Stimulated activated CD4-positive, alpha-beta T cell treated with anti-CD3 and anti-CD28 coated beads, Interleukin-15, amount 100 ng/mL, for 48 hours (primary cell): ENCODE data around the gene AGBL1.
"Not testable (repeated sequence)": the region's sequence is repeated elsewhere in the genome, so short reads cannot be mapped to it uniquely, and the experiment has no call there.

ENCODE experiments used
- DNase-seq, 2 donors: peaks; one replicate each; pipeline ENCODE4 v3.0.0-alpha.2; 2020; ENCODE audit warnings: low read depth in 2 of 2

AGBL1 gene

GRCh38 chr15:86399041-86399954 lies 319.6 kb downstream of the AGBL1 start:
- no peak for DNase-seq

DNA sequence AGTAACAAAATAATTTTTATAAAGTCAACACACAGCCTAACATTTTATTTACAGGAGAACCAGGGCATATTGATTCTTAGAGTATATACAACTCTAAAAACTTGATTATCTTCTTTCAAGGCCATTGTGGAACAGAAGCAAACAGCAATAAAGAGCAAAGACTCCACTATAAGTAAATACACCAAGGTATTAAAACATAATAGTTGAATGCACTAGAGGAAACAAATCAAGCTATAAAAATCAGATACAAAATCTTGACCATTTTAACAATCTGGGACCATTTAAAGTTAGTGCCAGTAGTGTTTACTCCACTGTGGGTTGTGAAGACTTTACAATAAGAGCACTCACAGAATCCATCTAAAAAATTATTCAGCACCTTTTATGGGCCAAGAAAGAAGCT lies 323.6 kb downstream of the AGBL1 start:
- no peak for DNase-seq

DNA sequence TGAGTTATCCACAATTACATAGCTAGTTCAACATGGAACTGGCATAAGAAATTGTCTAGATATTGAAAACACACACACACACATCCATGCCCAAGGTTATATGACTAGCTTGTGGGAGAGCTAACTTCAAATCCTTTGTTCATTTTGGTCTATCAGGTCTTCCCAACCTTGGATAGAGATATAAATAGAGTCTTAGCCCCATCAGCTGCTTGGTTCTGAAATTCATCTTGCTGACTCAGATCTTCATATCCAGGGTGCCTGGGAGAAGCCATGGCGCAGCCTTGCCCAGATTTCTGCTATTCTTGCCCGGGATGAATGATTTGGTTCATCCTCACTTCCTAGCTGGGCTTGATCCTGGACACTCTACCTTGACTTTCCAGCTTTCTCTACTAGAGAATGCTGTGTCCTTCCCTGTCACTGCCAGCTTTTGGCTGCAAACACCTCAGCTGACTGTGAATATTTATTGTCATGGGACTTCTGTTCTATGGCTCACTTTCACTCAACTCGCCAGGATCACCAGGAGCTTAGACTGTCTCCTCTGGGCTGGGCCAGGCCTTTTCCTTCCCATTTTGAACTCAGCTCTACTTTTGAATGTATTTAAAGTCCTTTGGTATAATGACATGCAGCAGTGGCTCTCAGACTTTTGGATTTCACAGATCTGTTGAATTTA lies 324.4 kb downstream of the AGBL1 start:
- DNase-seq: no peak

DNA sequence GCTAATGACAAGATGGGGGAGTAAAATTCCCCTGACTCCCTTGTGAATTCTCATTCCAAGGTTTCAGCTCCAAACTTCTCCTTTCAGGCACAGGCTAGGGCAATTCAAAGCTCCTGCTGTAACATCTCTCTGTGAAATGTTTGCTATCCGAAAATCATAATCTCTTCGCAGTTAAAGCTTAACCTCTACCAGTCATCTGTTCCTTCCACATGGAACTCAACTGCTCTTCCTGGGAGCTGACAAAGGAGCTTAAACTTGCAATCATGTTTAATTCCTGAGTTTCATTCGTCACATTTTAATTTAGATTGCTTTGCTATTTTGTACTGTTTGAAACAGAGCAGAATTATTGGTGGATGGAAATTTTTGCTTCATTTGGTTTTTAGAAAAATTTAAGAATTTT lies 328.6 kb downstream of the AGBL1 start:
- no peak for DNase-seq

GRCh38 chr15:86411916-86412315 lies 332.2 kb downstream of the AGBL1 start:
- DNase-seq: no peak

- no peak for DNase-seq
These were observed 333.5 kb downstream of the AGBL1 start for GRCh38 chr15:86413191-86413590.

- no peak for DNase-seq
These were observed 346.1 kb downstream of the AGBL1 start for GRCh38 chr15:86425746-86426145.

GRCh38 chr15:86432861-86433260 lies 353.2 kb downstream of the AGBL1 start:
- DNase-seq: no peak

GRCh38 chr15:86433983-86434382 lies 354.3 kb downstream of the AGBL1 start:
- DNase-seq: no peak

- no peak for DNase-seq
These were observed 359.9 kb downstream of the AGBL1 start for GRCh38 chr15:86439614-86440013.

DNA sequence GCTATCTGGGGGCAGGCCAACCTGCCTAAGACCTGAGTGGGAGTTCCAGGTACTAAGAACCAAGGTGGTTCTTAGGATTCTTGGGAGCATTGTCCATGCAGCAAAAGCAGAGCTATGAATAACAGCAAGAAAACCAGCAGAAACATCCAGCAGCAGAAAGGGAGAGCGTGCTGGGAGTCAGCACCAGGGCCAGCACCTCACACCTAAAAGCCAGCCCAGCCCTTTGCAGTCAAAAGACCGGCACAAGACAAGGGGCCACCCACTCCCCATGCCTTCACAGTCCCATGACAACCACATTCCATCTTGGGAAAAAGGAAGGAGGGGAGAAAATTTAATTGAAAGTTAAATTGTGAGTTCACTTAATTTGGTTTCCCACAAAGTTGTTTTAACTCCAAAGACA lies 364.9 kb downstream of the AGBL1 start:
- DNase-seq: no peak

DNA sequence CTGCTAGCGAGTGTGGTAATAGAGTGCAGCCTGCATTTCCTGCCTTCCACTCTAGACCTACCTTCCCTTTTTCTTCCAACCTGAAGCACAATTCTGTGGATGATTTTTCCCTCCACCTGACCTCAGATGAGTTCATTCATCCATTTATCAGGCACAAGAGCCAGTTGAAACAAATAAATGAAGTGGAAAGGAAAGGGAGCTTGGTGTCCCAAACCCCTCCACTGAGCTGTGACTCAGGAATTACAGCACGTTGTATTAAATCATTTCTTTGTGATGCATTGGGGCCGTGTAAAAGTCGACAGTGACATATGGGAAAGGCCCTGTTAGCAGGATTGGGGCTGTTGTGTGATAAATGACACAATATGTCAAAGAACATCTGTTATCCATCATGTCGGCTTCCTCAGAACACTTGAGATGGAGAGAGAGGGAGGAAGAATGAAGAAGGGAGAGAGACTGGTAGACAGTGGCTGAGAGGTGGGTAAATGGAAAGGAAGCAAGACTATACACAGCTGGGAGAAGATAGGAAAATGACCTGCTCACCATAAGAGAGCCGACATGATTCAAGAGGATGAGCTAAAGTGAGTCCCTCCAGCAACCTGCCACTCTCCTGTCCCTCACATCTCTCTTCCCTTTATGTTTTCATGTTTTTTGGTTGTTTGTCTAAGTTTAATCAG lies 366.0 kb downstream of the AGBL1 start:
- DNase-seq: no peak

- DNase-seq: no peak
These were observed 366.6 kb downstream of the AGBL1 start for GRCh38 chr15:86446253-86446640.

DNA sequence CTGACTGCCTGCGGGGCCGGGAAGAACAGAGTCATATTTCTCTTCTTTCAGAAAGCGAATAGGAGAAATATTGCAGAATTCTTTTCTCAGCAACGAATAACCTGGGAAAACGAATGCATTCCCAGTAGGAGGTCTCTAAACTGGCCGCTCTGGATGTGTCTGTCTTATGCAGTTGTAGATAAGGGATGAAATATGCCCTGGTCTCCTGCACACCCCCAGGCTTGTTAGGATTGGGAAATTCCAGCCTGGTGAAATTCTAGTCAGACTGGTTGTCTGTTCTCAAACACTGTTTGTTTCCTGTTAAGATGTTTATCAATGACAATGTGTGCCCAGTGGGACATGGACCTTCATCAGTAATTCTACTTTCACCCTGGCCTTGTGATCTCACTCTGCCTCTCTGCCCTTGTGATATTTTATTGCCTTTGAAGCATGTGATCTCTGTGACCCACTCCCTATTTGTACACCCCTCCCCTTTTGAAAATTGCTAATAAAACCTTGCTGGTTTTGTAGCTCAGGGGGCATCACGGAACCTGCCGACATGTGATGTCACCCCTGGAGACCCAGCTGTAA lies 385.9 kb downstream of the AGBL1 start:
- not testable (repeated sequence) for DNase-seq

DNA sequence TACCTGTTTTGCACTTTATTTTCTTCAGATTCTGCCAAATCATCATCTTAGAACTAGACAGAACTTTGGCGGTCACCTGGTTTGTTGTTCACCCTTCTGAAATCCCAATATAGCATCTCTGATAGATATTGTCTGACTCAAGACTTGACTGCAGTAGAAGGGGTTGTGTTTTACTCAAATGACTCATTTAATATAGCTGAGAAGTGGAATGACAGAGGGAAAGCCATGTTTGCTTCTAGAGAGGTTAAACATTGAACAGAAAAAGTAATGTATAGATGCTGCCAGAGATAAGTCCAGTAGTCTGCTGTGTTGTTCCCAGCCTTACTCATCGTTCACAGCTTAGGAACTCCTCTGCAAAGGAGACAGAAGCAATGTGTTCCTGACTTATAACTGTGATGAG lies 402.0 kb downstream of the AGBL1 start:
- DNase-seq: no peak

GRCh38 chr15:86483936-86484335 lies 404.3 kb downstream of the AGBL1 start:
- no peak for DNase-seq

DNA sequence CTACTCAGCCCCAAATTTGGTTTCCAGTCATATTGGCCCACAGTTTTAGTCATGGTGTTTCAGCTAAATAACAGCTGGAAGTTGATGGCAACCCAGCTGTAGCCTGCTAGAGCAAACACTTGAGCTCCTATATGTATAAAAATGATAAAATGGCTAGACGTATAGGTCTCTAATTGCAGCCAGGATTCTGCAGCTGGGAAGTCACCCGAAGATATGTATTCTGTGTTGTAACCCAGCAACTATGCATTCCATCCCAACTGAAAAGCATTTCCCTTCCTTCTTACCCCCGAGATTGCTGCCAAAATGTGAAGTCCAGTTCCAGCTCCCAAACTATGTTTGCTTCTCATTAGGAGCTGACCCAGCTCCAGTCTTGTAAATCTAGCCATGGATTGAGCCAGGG lies 408.4 kb downstream of the AGBL1 start:
- no peak for DNase-seq

- no peak for DNase-seq
These were observed 410.3 kb downstream of the AGBL1 start for GRCh38 chr15:86489981-86490380.

- DNase-seq: no peak
These were observed 411.4 kb downstream of the AGBL1 start for GRCh38 chr15:86491118-86491517.

GRCh38 chr15:86493884-86494283 lies 414.2 kb downstream of the AGBL1 start:
- no peak for DNase-seq

DNA sequence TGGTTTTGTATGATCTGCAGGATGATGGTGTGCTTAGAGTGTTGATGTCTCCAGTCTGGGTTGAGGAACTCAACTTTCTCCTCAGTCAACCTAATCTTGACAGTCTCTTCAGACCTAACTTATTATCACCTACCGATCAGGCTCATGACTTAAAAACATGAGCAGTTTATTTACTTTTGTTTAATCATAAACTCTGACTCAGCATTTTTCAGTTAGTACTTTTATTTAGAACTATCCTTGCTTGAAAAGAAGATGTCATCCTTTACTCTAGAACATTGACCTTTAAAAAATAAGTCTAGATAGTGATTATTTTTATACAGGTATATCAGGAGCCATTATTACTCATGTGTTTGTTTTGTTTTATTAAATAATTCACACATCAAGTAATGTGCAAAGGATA lies 414.8 kb downstream of the AGBL1 start:
- DNase-seq: no peak

GRCh38 chr15:86502301-86502700 lies 422.6 kb downstream of the AGBL1 start:
- no peak for DNase-seq
